H1 (cell line): Measurements from ENCODE around the gene SPP1. TPM values are rescaled to one million over a fixed set of nuclear protein-coding genes. Genes with fewer than 3 reads are reported as not detected.

ENCODE experiments used
- CTCF ChIA-PET: fragments of 300-600 bp; sonication (Branson Sonifier 250); formaldehyde crosslinking; loops from one replicate; lab custom pipeline; 2021; ENCODE audit not compliant: partially characterized antibody; lab: Charles Lee
- POLR2A ChIA-PET: fragments of 300-600 bp; sonication (Branson Sonifier 250); formaldehyde crosslinking; loops from one replicate; lab custom pipeline; 2021; ENCODE audit warnings: inconsistent platforms; ENCODE audit not compliant: partially characterized antibody; lab: Charles Lee
- DNase-seq, 2 experiments: peaks; one replicate each; pipeline versions ENCODE4 v3.0.0 to v3.0.0-alpha.2; 2010 to 2022; ENCODE audit warnings: low spot score in 2 of 2, low read depth in 1 of 2, mixed read lengths in 1 of 2
- FAIRE-seq: peaks from 2 replicates; lab custom pipeline; 2011; peaks lifted over from hg19 to GRCh38; lab: Jason Lieb, UNC
- H2AFZ ChIP-seq: 2 replicates; pipeline ENCODE4 v1.8.1; 2012; ENCODE audit warnings: low read length, inconsistent platforms
- H2AK5ac ChIP-seq: 2 replicates; pipeline ENCODE4 v1.6.1; 2013; ENCODE audit warnings: low read depth, low read length
- H2BK120ac ChIP-seq: replicated peaks from 2 replicates; pipeline ENCODE3; 2013; ENCODE audit warnings: low read depth, low read length, inconsistent platforms
- H2BK12ac ChIP-seq: 2 replicates; pipeline ENCODE4 v1.6.1; 2013; ENCODE audit warnings: low read depth, low read length
- H2BK15ac ChIP-seq: 2 replicates; pipeline ENCODE4 v1.6.1; 2013; ENCODE audit warnings: low read length
- H2BK20ac ChIP-seq: 2 replicates; pipeline ENCODE4 v1.6.1; 2013; ENCODE audit warnings: low read length
- H2BK5ac ChIP-seq: 2 replicates; pipeline ENCODE4 v1.6.1; 2013; ENCODE audit warnings: low read depth, low read length
- H3K14ac ChIP-seq: 2 replicates; pipeline ENCODE4 v1.6.1; 2013; ENCODE audit warnings: inconsistent platforms; ENCODE audit not compliant: insufficient read length
- H3K18ac ChIP-seq: 2 replicates; pipeline ENCODE4 v1.6.1; 2013; ENCODE audit warnings: low read length; ENCODE audit errors: extremely low read depth
- H3K23ac ChIP-seq: 2 replicates; pipeline ENCODE4 v1.6.1; 2013; ENCODE audit warnings: inconsistent platforms; ENCODE audit not compliant: insufficient read length
- H3K23me2 ChIP-seq: 2 replicates; pipeline ENCODE4 v1.6.1; 2013; ENCODE audit warnings: low read depth, low read length
- H3K27ac ChIP-seq: 2 replicates; pipeline ENCODE4 v1.6.1; 2011; ENCODE audit warnings: low read depth, low read length, inconsistent platforms
- H3K27me3 ChIP-seq, 4 experiments: replicated peaks in 1 of 4; 1 replicate in 1 of 4; 2 replicates in 3 of 4; pipeline versions ENCODE4 v1.6.1 to v1.8.1; 2011 to 2013; ENCODE audit warnings: low read length in 3 of 4, mild to moderate bottlenecking in 3 of 4, inconsistent platforms in 2 of 4, mixed read lengths in 2 of 4, moderate library complexity in 1 of 4; ENCODE audit not compliant: control insufficient read depth in 3 of 4, insufficient read depth in 3 of 4; ENCODE audit errors: extremely low read depth in 1 of 4
- H3K36me3 ChIP-seq, 4 experiments: 2 replicates each; pipeline versions ENCODE4 v1.6.1 to v1.8.1; 2011 to 2013; ENCODE audit warnings: mild to moderate bottlenecking in 4 of 4, low read length in 3 of 4, moderate library complexity in 2 of 4, control low read depth in 1 of 4, inconsistent platforms in 1 of 4; ENCODE audit not compliant: insufficient read depth in 4 of 4, control insufficient read depth in 2 of 4
- H3K4ac ChIP-seq: replicated peaks from 2 replicates; pipeline ENCODE3; 2013; ENCODE audit warnings: low read length, low read depth, mixed read lengths, inconsistent platforms; ENCODE audit not compliant: insufficient read length
- H3K4me1 ChIP-seq, 4 experiments: replicated peaks in 1 of 4; 1 replicate in 1 of 4; 2 replicates in 3 of 4; pipeline versions ENCODE4 v1.6.1 to v1.8.1; 2011 to 2013; ENCODE audit warnings: low read length in 3 of 4, inconsistent platforms in 2 of 4, mixed read lengths in 1 of 4; ENCODE audit not compliant: insufficient read depth in 4 of 4, control insufficient read depth in 3 of 4
- H3K4me2 ChIP-seq, 2 experiments: 2 replicates each; pipeline versions ENCODE4 v1.6.1 to v1.8.1; 2011 to 2013; ENCODE audit warnings: low read depth in 2 of 2, low read length in 2 of 2, control low read depth in 1 of 2, inconsistent platforms in 1 of 2, mild to moderate bottlenecking in 1 of 2; ENCODE audit not compliant: insufficient read depth in 1 of 2
- H3K4me3 ChIP-seq, 4 experiments: fragments of 200-600, 300-600 bp in 1 of 4; sonication (generic), shearing (Covaris generic), sonication (Bioruptor Twin) in 1 of 4; 2 replicates each; pipeline versions ENCODE4 v1.5.1 to v1.8.1; 2011 to 2016; ENCODE audit warnings: low read length in 4 of 4, low read depth in 3 of 4, control low read depth in 2 of 4, inconsistent platforms in 2 of 4, mild to moderate bottlenecking in 2 of 4, mixed read lengths in 1 of 4, moderate library complexity in 1 of 4; ENCODE audit not compliant: insufficient read depth in 2 of 4; ENCODE audit errors: extremely low read depth in 1 of 4
- H3K56ac ChIP-seq: replicated peaks from 2 replicates; pipeline ENCODE3; 2013; ENCODE audit warnings: low read depth, mild to moderate bottlenecking, mixed read lengths, low read length, inconsistent platforms; ENCODE audit not compliant: insufficient read length
- H3K79me1 ChIP-seq: 2 replicates; pipeline ENCODE4 v1.6.1; 2013; ENCODE audit warnings: low read depth, low read length, control low read depth
- H3K79me2 ChIP-seq, 2 experiments: 2 replicates each; pipeline versions ENCODE4 v1.6.1 to v1.8.1; 2012 to 2013; ENCODE audit warnings: low read length in 2 of 2, mild to moderate bottlenecking in 2 of 2, inconsistent platforms in 1 of 2; ENCODE audit not compliant: insufficient read depth in 2 of 2, control insufficient read depth in 1 of 2
- H3K9ac ChIP-seq, 4 experiments: replicated peaks in 1 of 4; 1 replicate in 1 of 4; 2 replicates in 3 of 4; pipeline versions ENCODE4 v1.6.1 to v1.8.1; 2011 to 2013; ENCODE audit warnings: low read depth in 3 of 4, low read length in 3 of 4, control low read depth in 2 of 4, mild to moderate bottlenecking in 2 of 4, moderate library complexity in 2 of 4, inconsistent platforms in 1 of 4; ENCODE audit errors: extremely low read depth in 1 of 4
- H3K9me3 ChIP-seq, 2 experiments: 2 replicates each; pipeline versions ENCODE4 v1.6.1 to v1.8.1; 2012 to 2013; ENCODE audit warnings: mild to moderate bottlenecking in 2 of 2, moderate library complexity in 2 of 2, control low read depth in 1 of 2, inconsistent platforms in 1 of 2, low read depth in 1 of 2, low read length in 1 of 2, mixed read lengths in 1 of 2; ENCODE audit not compliant: insufficient read depth in 2 of 2
- H4K20me1 ChIP-seq, 2 experiments: replicated peaks in 1 of 2; 2 replicates each; pipeline versions ENCODE3 to v1.8.1; 2011 to 2013; ENCODE audit warnings: inconsistent platforms in 2 of 2, low read length in 2 of 2, mild to moderate bottlenecking in 1 of 2; ENCODE audit not compliant: insufficient read depth in 2 of 2, control insufficient read depth in 1 of 2
- H4K5ac ChIP-seq: 2 replicates; pipeline ENCODE4 v1.6.1; 2013; ENCODE audit warnings: low read length, low read depth, mixed read lengths, inconsistent platforms; ENCODE audit not compliant: insufficient read length
- H4K8ac ChIP-seq: 2 replicates; pipeline ENCODE4 v1.8.0; 2013; ENCODE audit warnings: mild to moderate bottlenecking, moderate library complexity, low read length, inconsistent platforms; ENCODE audit not compliant: insufficient read depth; ENCODE audit errors: extremely low read depth
- H4K91ac ChIP-seq: replicated peaks from 2 replicates; pipeline ENCODE3; 2013; ENCODE audit warnings: low read length, mixed read lengths, inconsistent platforms; ENCODE audit not compliant: insufficient read length
- CBX8 ChIP-seq: fragments of 300-800, 300-1000 bp; sonication (generic); IDR thresholded peaks from 2 replicates; pipeline ENCODE4 v1.7.1; 2016; ENCODE audit warnings: low read depth, low read length, borderline replicate concordance
- CEBPB ChIP-seq: IDR thresholded peaks from 2 replicates; pipeline ENCODE4 v1.6.1; 2012; ENCODE audit warnings: low read depth, low read length
- MAFK ChIP-seq: IDR thresholded peaks from 2 replicates; pipeline ENCODE4 v1.6.1; 2012; ENCODE audit warnings: low read depth, mild to moderate bottlenecking, improper control_type of control experiment, low read length
- RAD21 ChIP-seq, 2 experiments: IDR thresholded peaks in 1 of 2; conservative IDR thresholded peaks in 1 of 2; 2 replicates each; pipeline ENCODE4 v1.6.1; 2011; ENCODE audit warnings: low read depth in 2 of 2, low read length in 2 of 2, improper control_type of control experiment in 1 of 2, inconsistent platforms in 1 of 2, mild to moderate bottlenecking in 1 of 2, moderate library complexity in 1 of 2
- RFX5 ChIP-seq: IDR thresholded peaks from 2 replicates; pipeline ENCODE4 v1.6.1; 2011; ENCODE audit warnings: low read depth, low read length, improper control_type of control experiment, borderline replicate concordance
- RNF2 ChIP-seq: fragments of 200-900, 300-1000 bp; sonication (generic); IDR thresholded peaks from 2 replicates; pipeline ENCODE4 v1.7.1; 2016; ENCODE audit warnings: borderline replicate concordance, low read depth, mild to moderate bottlenecking, antibody characterized with exemption, low read length; ENCODE audit not compliant: poor library complexity, severe bottlenecking; ENCODE audit errors: missing control alignments
- WGBS, 2 experiments: shearing (Covaris generic) in 1 of 2; methylation state at CpG; one replicate each; pipeline versions ENCODE4 v1.1.6 to v1.1.7; 2013 to 2015; ENCODE audit warnings: low lambda C conversion rate in 2 of 2, mixed read lengths in 2 of 2, inconsistent platforms in 1 of 2, low coverage in 1 of 2, missing lambda C conversion rate in 1 of 2; ENCODE audit not compliant: insufficient replicate concordance in 2 of 2, insufficient coverage in 1 of 2, insufficient read length in 1 of 2; ENCODE audit errors: extremely low coverage in 1 of 2, missing lambda C conversion rate in 1 of 2; 5-methylcytosine and 5-hydroxymethylcytosine counted together
- polyA plus RNA-seq, 7 experiments: library from polyadenylated mRNA; depleted of rRNA in 3 of 7; stranded (reverse) in 5 of 7; unstranded in 2 of 7; fragments of >200 nt in 5 of 7; fragments of 200-250 nt in 2 of 7; gene quantifications; 1 replicate in 5 of 7; 2 replicates in 1 of 7; 4 replicates in 1 of 7; pipeline versions ENCODE4 v1.2.1 to v1.2.3, GENCODE V29; 2011 to 2013; ENCODE audit warnings: missing spikeins in 2 of 7, mixed read lengths in 2 of 7
- total RNA-seq: library from RNA; stranded (reverse); fragmentation: NEBNext Ultra II Directional; extraction: Animal tissue kit (Norgen Biotek cat#: 25700); gene quantifications from 2 replicates; pipeline ENCODE4 v1.2.1, GENCODE V29; 2021
- TF ChIP-seq, protein P1 (sequence below): IDR thresholded peaks from 2 replicates; pipeline ENCODE4 v1.6.1; 2012; ENCODE audit warnings: inconsistent platforms

Gene SPP1
- total and polyA plus RNA-seq, 2 of the 8 experiments (the other 6 are each of a cell fraction or from before 2014, with no cell fraction given): 13.7 to 26.5 TPM

DNA sequence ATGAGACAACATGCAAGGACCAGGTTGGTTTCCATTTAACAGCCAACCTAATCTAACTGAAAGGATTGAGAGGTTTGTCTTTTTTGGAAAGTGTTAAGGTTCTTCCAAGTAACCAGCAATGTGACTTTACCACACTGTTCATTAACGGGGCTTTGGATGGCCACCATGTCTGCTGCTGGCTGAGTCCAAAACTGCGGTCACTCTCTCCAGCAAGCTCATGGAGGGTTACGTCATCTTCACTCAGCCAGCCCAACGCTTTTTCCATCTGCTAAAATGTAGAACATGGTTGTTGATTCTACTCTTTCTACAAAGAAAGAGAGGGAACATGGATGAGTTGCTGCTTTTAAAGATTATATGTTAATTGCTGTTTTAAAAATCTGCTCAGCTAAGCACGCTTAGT, 43.0 kb downstream of the SPP1 start:
- H3K9me3 ChIP-seq: no peaks in the 10 kb centered on the region
- no peak overlapping the region for H3K4me2 ChIP-seq
- no peak overlapping the region for H2BK12ac ChIP-seq
- peaks cover 0 to 58% of the 10 kb centered on the region in 2 experiments; a peak in 3 of 4 replicates for H3K79me2 ChIP-seq
- no peak overlapping the region for H3K23ac ChIP-seq
- H3K27ac ChIP-seq: no peak overlapping the region
- H4K8ac ChIP-seq: no peak overlapping the region
- no peak overlapping the region for H2AFZ ChIP-seq
- no peak for TF ChIP-seq RNF2
- no peak for TF ChIP-seq CEBPB
- TF ChIP-seq MAFK: no peak
- TF ChIP-seq RFX5: no peak
- no peak for TF ChIP-seq RAD21 (IDR thresholded peaks at IDR 0.05 in 1 of 2, conservative IDR thresholded peaks at IDR 0.05 in 1 of 2; ENCODE audit: low read depth in 2 of 2, low read length in 2 of 2)
- no peak for TF ChIP-seq CBX8
- TF ChIP-seq, protein P1, sequence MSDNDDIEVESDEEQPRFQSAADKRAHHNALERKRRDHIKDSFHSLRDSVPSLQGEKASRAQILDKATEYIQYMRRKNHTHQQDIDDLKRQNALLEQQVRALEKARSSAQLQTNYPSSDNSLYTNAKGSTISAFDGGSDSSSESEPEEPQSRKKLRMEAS: no peak
- H2BK120ac ChIP-seq: no peak overlapping the region
- FAIRE-seq (peak; percentile 7), DNase-seq (no peak)
- peaks cover 5% of the 10 kb centered on the region for H3K79me1 ChIP-seq
- ChIA-PET POLR2A (no interaction called here), CTCF (interaction anchor here (0.9 to 1.2 kb wide), 2 partner anchors 15 to 36 kb away, joined by 4 to 7 read pairs; no protein-coding TSS in a partner anchor)
- no peak overlapping the region for H3K56ac ChIP-seq
- no peak overlapping the region for H4K91ac ChIP-seq
- peaks cover 0 to 33% (median 7%) of the 10 kb centered on the region in 4 experiments; a peak in 3 of 8 replicates for H3K36me3 ChIP-seq
- H4K20me1 ChIP-seq: peaks cover 3 to 5% of the 10 kb centered on the region in 2 experiments
- no peaks in the 10 kb centered on the region for H3K23me2 ChIP-seq
- no peak overlapping the region for H3K4ac ChIP-seq
- 89% methylated on average over 5 of the region's 5 CpGs; no CpG with 5 or more reads in 1 of the 2 experiments for WGBS, 2 experiments
- no peak overlapping the region for H3K9ac ChIP-seq
- no peak overlapping the region for H4K5ac ChIP-seq
- no peak overlapping the region for H3K14ac ChIP-seq
- H2BK15ac ChIP-seq: no peak overlapping the region
- no peaks in the 10 kb centered on the region for H3K27me3 ChIP-seq
- H3K4me3 ChIP-seq: no peak overlapping the region
- no peak overlapping the region for H2BK5ac ChIP-seq
- H3K4me1 ChIP-seq: peaks cover 0 to 5% (median 0%) of the 10 kb centered on the region in 4 experiments; a peak in 1 of 7 replicates
- H2AK5ac ChIP-seq: no peak overlapping the region
- no peak overlapping the region for H2BK20ac ChIP-seq
- H3K18ac ChIP-seq: no peak overlapping the region
